ENCODE data around the gene AFF3.

AFF3 gene

DNA sequence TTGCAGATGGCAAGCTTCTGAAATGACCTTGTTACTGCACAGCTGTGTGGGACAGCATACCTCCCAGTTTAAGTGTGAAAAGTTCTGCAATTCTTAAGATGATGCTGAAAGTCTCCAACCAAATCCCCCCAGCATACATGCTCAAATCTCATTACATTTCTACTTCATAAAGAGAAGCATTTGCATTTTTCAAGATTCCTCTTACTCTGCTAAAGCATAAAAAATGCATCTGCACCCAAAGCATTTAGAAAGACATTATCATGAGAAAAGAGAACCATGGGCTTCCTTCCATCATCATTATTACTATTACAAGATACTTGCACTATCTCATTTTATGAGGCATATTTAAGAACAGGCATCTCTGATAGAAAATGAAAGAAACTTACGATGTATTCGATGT is 415.7 kb downstream of the AFF3 start:
- no peak for DNase-seq

DNA sequence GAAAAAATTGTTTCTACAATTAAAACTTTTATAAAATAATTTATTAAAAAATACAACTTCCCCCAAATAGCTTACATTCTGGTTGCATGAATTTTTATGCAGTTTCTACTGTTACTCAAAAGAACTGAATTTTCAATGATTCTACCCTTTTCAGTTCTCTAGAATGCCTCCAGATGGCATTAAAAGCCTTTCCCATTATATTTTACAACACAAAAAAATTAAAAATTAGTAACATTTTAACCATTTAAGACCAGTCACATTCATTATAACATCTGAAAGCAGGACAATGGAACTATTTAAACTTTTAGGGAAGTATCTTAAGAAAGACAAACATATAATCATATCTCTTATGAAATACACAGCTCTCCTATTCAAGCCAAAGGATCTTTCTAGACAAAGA is 416.6 kb downstream of the AFF3 start:
- no peak for DNase-seq

DNA sequence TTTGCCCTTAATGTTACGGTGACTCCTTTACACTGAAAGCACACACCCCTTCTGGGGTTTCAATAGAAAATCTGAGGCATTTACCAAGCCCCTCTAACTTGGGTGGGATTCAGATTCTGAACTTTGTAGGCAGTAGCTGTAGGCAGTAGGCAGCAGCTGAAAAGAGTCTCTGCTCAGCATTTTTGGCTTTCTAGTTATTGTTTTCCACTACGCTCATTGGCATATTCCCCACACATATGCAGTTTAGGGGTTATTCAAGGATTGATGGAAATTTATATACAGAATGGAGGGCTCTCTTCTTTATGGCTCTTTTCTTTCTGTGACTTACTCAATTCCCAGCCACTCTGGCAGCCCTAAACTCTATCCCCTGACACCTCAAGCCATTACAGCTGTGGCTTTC is 419.9 kb downstream of the AFF3 start:
- DNase-seq = no peak

DNA sequence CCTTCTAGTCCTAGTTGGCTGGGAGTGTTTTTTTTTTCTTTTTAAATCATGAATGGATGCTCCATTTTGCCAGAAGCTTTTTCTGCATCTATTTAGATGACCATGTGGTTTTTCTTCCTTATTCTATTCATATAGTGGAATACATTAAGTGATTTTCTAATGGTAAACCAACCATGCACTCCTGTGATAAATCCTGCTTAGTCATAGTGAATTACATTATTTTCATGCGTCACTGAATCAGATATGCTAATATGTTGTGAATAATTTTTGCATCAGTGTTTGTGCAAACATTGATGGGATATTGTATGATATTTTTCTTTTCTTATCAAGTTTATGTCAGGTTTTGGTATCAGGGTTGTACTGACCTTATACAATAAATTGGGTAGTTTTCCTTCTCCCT is 423.3 kb downstream of the AFF3 start:
- DNase-seq = no peak

DNA sequence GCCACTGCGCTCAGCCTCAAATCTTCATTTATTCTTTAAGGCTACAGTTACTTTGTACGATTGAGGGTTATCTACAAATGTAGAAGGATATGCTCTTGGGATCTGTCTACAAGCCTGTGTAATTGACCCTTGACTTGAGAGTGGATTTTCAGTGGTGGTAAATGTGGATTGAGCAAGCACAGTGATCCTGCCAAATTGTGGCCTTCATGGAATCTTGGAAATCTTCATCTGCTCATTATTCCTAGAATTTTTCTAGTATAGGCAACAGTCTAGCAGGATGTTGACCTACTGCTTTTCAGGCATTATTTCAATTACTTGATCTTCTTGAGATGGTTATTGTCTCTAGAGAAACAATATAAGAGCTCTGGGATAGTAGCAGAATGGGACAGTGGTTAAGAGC is 426.4 kb downstream of the AFF3 start:
- DNase-seq = no peak

DNA sequence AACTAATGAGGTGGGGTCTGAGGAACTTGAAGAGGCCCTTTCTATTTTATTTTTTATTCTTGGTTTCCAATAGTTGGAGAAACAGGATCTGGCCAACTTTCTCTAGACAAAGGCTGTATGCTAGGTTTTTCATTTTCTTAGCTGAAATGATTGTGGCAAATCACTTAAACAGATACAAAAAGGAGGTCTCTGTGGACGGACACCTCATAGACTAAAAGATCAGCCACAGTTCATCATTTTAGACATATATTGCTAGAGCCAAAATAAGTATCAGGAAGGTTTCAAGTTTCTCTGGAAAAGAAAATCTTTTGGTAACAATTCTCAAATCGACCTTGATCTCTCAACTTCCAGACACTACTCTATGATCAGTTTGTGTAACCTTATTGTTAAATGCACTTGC is 428.0 kb downstream of the AFF3 start:
- DNase-seq = no peak

DNA sequence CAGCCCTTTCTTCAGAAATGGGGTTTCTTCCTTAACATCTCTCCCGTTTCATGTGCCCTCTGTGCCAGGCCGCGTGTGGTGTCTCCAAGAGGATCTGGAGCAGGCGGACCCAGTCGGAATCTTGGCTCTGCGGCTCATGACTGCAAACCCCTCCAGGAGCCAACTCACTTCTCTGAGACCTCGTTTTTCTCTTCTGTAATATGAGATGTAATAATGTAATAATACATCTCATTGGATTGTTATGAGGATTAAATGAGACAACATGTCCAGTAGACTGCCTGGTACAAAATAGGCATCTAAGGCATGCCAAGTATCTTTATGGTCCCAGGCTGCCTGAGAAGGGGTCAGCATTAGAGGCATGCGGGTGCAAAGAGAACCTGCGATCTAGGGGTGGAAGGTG is 431.2 kb downstream of the AFF3 start:
- DNase-seq = no peak

DNA sequence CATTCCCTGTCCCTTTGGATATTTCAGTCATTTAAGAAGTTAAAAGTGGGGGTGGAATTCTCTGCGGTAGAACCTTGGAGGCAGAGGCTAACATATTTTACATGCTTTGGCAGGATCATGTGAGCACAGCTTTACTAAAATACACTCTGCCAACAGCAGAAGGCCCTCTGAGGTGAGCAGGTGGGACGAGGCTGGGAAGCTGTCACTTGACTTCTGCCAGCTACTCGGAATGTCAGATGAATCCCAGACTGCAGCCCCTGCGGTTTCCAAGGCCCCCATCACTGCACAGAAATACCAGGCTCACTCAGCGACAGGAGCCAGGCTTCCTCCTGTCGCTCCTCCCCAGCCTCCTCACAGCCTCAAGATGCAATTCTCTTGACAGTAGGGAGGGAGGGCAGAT is 431.7 kb downstream of the AFF3 start:
- DNase-seq = no peak

DNA sequence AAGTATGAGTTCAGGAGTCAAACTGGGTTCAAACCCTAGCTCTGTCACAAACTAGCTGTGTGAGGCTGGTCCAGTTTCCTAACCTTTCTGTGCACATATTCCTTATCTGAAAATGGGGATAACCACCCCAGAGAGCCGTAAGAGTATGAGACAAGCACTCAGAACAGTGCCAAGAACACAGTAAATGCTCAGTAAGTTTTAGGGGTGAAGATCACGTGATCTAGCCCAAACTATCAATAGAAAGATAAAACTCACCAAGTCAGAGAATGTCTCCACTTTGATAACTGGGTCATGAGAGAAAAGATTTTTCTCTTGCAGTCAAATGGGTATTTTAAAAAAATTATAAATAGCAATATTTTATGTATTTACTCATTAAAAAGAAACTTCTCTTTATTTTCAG is 433.2 kb downstream of the AFF3 start:
- no peak for DNase-seq

DNA sequence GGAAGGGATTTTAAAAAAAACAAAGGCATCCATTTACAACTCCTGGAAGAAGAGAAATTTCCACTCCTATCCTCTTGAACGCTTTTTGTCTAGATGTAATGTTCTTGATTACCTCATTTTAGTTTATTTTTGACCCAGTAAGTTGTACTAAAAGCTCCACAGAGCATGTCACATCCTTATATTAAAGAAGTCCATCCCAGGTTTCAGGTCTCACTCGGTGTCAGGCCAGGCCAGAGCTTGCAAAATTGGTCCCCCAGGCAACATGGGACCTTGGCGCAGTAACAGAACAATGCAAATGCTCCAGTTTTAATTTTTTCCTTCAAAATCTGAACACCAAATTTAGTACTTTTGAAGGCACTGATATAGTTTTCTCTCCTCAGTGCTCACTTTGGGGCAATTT is 434.2 kb downstream of the AFF3 start:
- no peak for DNase-seq

DNA sequence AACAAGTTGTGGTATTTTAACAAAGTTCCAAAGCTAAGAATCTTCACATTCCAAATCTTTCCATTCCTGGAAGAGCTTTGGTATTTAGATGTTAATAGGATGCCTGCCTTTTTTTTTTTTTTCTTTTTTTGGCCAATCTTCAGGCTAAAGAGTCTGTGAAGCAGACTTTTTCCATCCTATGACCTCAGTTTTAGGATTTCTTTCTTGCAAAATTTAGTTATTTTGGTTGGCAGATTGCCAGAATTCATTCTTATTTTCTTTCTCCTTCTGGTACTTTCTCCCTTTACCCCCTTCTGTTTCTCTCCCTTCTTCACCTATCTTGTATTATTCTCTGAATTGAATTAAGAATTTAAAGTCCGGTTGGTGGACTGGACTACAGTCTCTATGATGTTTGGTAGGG is 434.8 kb downstream of the AFF3 start:
- no peak for DNase-seq

DNA sequence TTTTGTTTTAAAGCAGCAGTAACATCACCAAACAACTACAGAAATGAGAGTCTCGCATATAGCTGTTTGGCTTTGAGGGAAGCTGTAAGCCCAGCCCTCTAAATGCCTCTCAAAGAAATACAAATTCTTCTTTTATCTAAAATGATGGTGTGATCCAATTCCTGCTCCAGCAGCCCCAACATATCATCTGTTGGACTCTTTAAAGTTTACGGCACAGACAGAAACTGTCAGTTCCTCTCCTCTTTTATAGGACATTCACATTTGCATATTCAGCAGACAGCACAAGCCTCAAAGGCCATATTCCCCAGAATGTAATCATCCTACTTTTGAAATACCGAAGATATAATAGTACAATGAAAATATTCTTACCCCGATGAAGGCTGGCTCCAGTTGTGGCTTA is 435.7 kb downstream of the AFF3 start:
- DNase-seq = no peak

DNA sequence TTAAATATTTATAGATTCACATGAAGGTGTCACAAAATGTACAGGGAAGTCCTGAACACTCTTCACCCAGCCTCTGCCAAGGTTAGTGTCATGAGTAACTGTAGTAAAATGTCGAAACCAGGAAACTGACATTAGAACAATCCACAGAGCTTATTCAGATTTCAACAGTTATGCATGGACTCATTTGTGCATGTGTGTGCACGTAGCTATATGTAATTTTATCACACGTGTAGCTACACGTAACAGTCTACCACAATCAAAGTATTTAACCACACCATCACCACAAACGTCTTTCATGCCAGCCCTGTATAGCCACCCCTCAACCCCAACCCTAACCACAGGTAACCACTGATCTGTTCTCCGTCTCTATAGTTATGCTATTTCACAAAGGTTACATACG is 440.9 kb downstream of the AFF3 start:
- DNase-seq = no peak

DNA sequence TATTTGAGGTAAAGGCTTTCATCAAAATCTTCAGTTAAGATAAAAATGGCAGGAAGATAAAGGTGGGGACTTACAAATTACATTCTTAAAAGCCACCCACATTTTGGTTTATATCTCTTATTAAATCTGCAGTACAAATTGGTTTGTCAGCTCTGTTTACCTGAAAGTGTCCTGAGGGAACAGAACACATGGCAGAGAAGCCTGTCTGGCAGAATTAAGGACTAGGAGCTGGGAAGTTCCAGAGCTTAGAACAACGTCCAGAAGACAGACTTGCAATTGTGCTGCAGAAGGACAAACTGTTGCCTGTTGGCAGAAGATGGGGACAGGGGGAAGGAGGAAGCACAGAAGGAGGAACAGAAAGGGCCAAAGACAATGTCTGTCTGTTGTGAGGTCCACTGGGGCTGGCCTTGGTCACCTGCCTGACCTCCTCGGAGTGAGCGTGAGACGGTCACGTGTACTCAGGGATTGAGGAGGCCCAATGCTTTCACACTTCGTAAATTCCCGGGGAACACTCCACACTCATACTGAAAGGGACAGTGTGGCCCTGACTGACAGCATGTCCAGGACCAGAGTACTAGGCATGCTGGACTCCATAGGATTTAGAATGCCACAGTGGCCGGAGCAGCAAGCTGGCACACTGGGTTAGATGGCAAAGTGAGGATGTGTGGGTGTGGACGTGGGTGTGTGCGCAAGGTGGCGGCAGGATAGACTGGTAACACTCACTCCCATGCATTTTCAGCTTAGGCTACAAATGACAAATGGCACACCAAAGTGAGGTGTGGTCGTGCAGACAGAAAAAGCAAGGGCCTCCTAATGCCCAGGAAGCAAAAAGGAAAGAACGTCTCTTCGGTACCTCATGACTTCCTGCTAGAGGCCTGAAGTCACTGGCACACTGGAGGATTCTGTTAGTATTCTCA is 441.6 kb downstream of the AFF3 start:
- DNase-seq = no peak

DNA sequence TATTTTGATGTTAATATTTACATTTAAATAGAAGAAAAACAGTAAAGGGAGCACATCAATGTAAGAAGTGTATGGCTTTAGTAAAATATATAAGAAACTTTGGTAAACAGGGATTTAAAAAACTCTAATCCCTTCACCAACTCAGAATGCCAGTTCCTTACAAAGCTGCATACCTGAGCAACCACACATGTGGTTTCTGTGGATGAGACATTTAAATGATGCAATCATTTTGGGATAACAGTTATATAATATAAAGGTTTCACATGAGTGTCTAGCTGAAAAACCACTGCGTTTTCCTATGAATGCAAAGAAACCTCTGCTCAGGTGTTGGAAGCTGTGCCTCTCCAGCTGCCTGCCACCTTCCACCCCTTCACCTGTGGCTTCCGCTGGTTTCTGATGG is 443.5 kb downstream of the AFF3 start:
- DNase-seq = no peak

DNA sequence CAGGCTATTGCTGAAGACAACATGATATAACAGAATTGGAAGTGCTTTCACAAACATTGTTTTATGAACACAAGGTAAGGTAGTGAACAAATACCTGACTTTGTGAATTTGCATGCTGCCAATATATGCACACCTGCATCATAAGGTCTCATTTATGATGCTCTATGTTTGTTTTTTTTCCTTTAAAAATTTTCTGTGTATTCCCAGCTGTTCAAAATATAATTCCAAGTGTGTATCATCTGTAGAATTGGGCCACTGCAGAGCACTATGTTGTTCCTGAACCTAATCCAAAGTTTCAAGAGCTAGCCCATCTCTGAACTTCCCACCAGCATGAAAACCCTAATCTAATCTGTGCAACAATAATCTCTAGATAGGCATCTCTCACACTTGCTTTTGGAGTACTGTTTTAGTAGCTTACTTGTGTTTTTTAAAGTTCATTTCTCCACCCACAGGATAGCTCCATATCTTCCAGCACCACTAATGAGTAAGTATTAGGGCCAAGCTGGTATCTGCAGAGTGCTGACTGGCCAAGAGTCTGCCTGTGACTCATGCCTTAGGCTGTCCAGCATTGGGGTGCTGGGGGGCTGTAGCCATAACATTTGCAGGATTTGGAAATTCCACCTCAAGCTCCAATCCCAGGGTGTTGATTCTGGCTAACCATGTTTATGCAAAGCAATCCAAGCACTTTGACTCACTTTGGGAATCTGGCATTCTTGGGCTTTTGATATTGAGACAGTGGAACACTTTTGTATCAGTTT is 444.4 kb downstream of the AFF3 start:
- no peak for DNase-seq

DNA sequence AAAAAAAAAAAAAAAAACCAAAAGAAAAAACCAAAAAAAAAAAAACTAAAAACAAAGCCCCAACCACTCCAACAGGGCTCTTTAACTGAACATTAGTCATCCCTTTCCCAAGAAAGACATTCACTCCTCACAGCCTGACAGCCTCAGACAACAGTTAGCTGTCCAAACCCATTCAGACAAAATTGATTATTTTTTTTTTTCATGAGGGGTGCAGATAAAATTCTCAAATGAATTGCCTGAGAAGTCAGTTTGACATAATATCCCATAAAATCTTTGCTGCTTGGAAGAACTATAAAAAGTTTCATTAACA is 446.5 kb downstream of the AFF3 start:
- DNase-seq = no peak

DNA sequence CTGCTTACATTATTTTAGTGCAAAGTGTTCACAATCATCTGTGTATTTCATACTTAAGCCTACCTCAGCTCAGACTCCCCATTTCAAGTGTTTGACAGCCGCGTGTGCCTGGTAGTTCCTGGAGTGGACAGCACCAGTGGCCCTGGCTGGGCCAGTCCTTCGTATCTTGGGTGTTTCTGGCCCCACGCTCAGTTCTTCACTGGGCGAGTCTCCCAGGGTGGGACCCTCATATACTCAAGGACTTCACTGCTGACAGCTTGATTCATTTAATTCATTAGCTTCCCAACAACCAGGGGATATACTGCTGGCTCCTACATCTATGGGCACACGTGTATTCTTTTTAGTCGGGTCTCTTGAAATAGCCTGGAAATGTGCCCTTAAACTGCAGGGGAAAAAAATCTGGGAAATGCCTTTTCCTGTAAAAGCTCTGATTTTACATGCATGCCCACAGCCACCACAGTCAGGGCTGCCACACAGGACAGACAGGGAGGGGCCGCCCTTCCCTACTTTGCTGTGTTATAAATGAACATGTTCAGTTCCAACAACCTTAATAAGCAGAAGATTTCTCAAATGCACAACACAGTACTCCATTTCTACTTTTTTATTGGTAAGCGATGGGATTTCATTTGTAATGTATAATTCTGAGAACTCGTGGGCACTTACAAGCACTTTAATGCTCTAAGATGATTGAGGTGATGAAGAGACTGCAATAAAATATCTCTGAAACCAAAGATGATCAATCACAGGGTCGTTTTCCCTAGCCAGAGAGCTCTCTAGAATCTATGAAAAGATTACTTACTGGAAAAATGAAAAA is 447.1 kb downstream of the AFF3 start:
- DNase-seq = no peak

DNA sequence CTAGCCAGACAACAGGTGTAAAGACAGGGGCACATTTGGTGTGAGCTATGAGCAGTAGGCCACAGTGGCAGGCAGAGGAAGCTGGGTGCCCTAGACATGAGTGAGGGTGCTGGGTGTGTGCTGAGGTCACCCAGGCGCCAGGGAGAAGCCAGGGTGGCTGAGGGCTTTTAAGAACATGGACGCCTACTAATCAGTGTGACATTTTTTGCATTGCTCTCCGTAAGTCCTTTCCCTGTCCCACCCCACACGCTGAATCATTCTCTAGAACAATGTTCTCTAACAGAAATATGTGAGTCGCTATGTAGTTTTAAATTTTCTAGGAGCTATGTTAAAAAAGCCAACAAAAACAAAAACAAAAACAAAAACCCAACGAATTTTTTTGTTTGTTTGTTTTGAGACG is 448.1 kb downstream of the AFF3 start:
- no peak for DNase-seq

DNA sequence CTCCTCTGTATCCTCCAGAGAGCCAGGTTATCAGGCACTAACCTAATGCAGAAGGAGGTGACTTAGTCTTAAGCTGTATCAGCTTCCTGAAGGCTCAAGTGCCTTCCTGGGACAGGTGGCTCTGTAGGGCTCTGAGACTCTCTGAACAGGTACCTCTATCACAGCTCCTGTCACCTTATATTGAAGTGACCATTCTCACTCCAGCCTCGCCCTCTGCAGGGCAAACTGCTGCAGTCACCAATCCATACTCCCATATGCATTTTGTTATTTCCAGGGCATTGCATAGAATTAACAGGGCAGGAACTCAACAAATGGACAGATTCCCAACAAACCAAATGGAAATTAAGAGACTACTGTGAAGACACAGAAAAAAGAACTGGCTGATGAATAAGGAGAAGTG is 449.6 kb downstream of the AFF3 start:
- DNase-seq = no peak

DNA sequence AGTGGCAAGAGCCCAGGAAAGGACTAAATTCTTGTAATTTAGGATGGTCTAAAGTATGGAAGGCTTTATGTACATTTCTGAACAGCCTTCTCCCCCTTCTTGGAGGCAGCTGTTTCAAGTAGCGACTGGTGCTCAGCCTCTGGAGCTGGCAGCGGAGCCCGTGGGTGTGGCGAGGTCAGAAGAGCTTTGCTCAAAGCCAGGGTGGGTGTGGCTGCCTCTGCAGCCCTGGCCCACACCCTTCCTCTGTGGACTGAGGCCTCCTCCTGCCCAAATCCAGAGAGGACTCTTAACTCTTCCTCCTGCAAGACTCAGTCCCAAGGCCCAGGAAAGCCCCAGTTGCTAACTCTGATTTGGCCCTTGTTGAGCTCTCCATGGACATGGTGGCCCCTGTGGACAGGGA is 450.5 kb downstream of the AFF3 start:
- no peak for DNase-seq

DNA sequence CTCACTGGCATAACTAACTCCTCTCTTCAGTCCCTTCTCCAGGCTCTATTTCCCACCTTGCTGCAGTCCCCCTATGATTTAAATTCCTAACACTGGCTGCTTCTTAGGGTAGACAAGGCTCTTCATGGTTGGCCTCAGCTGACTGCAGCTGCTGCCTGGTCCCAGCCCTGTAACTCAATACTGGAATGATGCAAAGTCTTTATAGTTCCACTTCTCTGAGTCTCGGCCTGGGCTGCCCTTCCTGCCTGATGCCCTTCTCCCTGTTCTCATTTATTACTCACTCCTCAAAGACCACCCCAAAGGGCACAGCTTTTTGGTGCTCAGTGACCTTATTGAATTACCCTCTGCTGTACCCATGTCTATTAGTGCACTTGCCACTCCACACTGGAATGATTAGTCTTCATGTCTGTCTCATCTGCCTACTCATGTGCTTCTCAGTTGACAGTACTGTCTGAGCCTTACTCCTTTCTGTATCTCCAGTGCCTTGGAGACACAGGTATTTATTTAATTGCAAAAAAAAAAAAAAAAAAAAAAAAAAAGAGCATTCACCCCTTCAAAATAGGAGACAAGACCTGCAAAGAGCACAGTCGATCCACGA is 453.1 kb downstream of the AFF3 start:
- no peak for DNase-seq

DNA sequence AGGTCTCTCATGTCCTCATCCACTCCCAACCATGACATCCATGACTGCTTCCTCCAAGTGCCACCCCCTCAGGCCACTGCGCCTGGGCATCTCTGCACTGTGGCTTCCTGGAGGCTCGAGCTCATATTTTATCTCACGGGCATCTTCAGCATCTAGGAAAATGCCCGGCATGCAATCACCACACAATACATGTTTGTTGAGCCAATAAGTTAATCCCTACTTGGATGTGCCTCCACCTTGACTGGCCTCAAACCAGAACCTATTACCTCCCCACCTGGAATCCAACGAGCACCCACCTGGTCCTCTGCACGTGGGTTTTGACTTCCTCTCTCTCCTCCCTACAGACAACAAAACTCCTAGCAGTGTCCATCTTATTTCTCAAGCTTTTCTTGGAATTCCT is 453.7 kb downstream of the AFF3 start:
- no peak for DNase-seq
